CD4-positive, alpha-beta T cell treated with Interleukin-4 for 4 hours (primary cell): ENCODE results near the gene P2RY11.
A peak's percentile ranks its signal among the peaks of the same experiment; 100 is the strongest.

Experiments
- DNase-seq: peaks from one replicate; pipeline ENCODE4 v3.0.0-alpha.2; 2020

P2RY11 gene

DNA sequence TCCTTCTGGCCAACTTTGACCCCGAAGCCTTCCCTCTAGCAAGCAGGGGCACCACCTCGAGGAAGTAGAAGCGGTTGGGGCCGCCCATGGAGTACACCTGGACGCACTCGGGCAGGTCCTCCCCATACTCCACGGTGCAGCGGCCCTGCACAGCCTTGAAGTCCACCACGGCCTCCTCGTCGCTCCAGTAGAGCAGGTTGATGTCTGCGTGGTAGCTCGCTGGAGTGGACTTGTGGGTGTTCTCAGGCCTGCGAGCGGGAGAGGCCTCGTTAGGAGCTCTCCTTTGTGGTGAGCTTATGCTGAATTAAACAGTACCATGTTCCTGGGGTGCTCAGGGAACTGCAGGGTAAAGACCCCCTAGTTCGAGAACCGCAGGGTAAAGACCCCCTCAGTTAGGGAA is 30.5 kb downstream of the P2RY11 start:
- DNase-seq: no peak

DNA sequence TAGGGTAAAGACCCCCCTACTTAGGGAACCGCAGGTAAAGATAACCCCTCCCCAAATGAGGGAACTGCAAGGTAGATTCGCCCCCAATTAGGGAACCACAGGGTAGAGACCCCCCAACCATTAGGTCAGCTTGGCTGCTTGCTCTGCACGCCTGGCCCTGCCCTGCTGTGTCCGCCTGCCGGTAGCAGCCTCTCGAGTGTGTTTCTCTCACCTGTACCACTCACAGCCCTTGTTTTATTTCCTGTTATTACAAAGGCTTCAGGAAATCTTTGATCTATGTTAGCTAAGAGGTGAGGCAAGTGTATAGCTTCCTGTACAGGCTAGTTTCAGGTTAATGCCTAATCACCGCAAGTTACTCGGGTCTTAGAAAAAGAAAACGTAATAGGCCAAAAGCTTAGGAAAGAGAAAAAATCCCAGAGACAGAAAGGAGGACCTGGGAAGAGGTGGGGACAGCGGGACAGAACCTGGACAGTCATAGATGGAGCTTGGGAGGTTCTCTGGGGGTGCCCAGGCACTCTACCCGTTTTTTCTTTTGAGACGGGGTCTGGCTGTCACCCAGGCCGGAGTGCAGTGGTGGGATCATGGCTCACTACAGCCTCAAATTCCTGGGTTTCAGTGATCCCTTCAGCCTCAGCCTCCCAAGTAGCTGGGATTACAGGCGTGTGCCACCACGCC is 31.3 kb downstream of the P2RY11 start:
- DNase-seq: peak; percentile 89

DNA sequence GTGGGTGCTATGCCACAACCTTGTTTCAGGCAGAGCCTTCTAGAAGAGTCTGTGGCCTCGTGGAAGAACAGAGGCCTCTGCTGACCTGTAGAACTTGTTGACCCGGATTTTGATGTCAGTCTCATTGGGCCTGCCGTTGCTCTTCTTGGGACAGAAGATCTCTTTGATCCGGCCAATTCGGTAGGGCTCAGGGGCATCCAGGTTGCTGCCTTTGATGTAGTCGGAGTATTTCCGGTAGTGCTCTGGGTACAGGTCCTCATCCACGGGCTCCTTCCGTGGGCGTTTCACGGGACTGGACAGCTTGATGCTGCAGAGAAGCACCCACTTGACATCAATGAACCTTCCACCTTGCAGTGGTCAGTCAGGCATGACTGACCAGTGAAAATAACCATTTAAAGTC is 32.2 kb downstream of the P2RY11 start:
- peak; percentile 19 for DNase-seq

DNA sequence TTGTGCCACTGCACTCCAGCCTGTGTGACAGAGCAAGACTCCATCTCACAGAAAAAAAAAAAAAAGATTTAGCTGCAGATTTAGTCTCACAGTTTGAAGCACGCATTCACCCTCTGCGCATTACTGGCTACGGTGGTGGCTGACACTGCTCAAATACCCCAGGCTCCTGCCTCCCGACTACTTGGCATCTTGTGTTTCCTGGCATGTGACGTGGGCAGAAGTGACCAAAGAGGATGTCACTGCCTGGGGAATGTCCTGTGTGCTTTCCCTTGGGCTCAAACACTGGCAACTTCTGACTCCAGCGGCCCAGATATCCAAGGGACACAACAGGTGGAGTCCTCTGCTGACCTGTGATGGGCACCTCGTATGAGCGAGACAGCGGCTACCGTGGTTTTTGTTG is 32.9 kb downstream of the P2RY11 start:
- no peak for DNase-seq

DNA sequence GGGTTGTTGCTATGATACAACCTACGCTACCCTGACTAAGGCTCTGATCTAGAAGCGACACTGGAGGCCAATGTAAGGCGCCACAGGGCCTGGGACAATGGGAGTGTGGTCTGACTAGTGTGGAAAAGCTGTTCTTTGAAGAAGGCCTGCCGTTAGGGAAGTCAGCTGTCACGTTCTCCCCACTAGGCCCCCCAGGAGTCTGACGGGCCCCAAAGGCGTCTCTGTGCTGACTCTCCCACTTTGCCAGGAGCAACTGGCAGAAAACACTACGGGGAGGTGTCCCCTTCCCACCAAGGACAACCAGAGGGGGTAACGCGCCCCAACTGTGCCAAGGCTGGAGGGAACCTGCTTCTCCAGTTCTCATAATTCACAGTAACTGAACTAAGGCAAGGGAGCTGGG is 33.5 kb downstream of the P2RY11 start:
- DNase-seq: peak; percentile 14

DNA sequence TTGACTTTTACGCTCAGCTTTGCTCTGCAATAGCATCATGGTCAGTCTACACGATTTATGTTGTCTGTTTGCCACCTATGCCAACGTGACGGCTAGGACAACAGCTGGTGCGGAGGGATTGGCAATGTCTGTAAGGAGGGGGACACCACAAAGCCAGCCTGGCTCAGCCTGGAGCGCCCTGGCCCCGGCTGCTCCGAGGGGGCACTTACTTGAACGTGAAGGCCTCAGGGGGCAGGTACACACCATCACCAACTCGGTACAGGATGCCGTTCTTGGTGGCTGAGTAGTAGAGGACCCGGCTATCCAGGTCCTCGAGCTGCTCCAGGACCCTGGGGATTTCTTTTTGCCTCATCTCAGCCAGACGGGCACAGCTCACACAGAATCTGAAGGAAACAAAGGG is 34.6 kb downstream of the P2RY11 start:
- DNase-seq: no peak

DNA sequence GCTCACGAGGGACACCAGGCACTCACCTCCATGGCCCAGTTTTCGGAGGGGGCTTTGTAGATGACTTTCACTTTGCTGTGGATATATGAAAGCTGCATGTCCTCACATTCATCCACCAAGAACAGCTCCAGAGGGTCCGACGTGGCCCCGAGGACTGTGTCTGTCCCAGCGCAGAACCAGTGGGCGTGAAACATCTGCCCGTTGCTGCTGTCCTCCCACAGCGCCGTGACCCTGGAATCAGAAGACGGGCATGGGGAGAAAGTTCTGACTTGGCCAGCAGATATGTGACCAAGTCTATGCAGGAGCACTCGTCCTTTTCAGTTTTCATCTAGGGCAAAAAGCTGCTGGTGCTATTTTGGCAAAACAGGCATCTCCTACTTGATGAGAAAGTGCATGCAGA is 37.9 kb downstream of the P2RY11 start:
- no peak for DNase-seq

DNA sequence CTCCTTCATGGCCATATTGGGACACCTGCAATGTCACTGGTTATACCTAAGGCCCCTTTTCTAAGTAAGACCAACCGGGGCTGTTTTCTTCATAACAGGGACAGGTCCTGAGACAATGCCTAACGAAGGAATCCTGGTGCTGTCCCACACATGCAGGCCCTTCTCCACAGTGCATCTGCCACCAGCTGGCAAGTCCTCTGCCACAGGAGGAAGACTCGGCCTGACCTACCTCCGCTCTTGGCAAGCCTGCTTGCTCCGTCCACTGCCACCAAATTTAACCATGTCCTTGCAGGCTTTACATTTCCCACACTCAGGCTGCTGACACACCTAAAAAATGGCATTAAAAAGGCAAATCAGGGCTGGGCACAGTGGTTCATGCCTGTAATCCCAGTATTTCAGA is 40.0 kb downstream of the P2RY11 start:
- DNase-seq: no peak

DNA sequence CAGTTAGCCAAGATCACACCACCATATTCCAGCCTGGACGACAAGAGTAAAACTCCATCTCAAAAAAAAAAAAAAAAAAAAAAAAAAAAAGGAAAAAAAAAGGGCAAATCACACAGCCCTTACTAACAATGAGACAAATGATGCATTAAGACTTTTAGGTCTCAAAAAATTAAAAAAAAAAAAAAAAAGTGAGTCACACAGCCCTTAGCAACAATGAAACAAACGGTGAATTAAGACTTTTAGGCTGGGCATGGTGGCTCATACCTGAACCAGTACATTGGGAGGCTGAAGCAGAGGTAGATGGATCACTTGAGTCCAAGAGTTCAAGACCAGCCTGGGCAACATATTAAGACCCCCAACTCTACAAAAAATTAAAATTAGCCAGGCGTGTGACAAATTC is 40.6 kb downstream of the P2RY11 start:
- peak; percentile 24 for DNase-seq

DNA sequence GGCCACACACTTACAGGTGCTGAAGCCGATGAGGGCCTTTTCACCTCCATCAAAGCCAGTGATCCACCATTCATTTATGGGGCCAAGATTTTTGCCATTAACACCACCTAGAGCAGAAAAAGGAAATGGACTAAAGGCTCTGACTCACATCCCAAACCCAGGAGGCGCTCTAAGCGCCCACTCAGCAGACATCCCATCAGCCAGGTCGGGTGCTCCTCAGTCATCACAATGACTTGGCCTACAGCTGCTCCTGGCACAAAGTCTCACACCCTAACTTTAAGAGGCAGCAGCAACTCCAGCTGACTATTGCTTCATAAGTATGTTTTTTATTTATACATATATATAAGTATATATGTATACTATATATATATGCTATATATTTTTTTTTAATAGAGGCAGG is 44.3 kb downstream of the P2RY11 start:
- no peak for DNase-seq

DNA sequence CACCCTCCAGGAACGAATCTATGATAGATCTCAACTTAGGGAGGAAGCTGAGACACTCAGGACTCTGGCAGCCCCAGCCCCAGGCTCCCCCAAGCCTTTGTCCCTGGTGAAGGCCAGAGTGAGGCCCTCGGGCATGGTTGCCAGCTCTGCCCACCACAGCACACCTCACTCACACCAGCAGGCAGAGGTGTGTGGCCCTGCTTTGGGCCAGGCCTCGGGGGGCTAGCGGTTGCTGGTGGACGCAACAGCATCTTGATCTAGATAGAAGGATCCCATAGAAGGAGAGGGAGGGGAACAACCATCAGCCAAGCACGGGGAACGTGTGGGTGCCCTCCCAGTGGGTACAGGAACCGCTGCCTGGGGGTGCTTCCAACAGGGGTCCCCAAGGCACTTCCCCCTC is 46.6 kb downstream of the P2RY11 start:
- DNase-seq: no peak

DNA sequence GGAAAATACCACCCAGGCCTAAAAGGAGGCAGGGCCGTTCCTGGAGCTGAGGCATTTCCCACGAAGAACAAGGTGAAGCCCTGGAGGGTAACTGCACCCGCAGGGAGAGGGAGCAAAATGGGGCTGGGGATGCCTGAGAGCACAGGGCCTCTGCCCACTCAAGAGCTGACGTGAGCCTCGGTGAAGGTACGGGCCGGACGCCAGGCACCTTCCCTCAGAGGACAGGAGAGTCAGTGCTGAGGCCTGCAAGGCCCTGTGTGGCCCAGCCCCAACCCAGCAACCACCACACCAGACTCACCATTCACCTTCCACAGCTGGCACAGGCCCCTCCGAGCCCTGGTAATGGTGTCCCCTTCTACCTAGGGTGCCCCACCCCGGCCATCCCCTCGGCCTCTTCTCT is 47.0 kb downstream of the P2RY11 start:
- no peak for DNase-seq

DNA sequence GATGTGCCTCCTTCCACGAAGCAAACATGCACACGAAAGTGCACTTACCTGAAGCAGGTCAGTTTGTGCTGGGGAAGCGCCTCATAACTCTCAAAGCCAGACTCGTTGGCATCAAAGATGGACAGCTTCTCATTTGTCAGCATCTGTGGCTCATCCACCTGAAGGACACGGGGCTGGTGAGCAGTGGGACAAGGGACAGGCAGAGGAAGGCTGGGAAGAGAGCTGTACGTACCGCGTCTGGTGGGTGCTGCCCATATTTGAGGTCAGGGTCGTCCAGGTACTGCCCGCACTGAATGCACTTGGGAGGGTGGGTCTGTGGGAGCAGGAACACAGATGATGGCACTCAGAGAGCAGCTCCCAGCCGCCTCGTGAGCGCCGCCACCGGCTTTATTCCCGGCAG is 48.1 kb downstream of the P2RY11 start:
- no peak for DNase-seq

DNA sequence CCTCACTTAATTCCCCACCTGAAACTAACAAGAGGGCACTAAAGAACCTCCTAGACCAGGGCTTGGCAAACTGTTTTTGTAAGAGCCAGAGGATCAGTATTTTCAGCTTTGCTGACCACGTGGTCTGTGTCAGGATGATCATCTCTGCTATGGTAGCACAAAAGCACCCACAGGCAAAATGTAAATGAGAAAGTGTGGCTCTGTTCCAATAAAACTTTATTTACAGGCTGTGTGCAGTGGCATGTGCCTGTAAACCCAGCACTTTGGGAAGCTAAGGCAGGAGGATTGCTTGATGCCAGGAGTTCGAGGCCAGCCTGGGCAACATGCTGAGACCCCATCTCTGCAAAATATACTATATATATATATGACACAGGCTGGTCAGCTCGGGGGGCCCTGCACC is 52.0 kb downstream of the P2RY11 start:
- no peak for DNase-seq
